ENCODE measurements around the gene GPC4. TPM values are rescaled to one million over a fixed set of nuclear protein-coding genes. Genes with fewer than 3 reads are reported as not detected.

The GPC4 gene
- total and polyA plus RNA-seq, 2 donors (not counting 1 experiment from before 2014, with no cell fraction given): 2.8 to 3.4 TPM

- no peaks in the 10 kb centered on the region for H3K79me2 ChIP-seq (ENCODE audit: control insufficient read depth, insufficient read depth, low read length)
- H3K4me1 ChIP-seq (ENCODE audit: control insufficient read depth, extremely low read depth, insufficient read depth, low read length): no peaks in the 10 kb centered on the region
- no peak overlapping the region for H3K4me2 ChIP-seq (ENCODE audit: extremely low read depth, insufficient read depth, low read length)
- no peak overlapping the region for H2AFZ ChIP-seq (ENCODE audit: low read length)
- H3K4me3 ChIP-seq (replicated peaks in 1 of 4; ENCODE audit: control extremely low read depth in 1 of 4, insufficient read depth in 1 of 4, low read depth in 3 of 4, low read length in 4 of 4): no peak overlapping the region
- no peaks in the 10 kb centered on the region for H3K9me3 ChIP-seq (ENCODE audit: control insufficient read depth, insufficient read depth, low read depth, low read length)
- H3K36me3 ChIP-seq (ENCODE audit: control insufficient read depth, insufficient read depth, low read length): no peaks in the 10 kb centered on the region
- no peak overlapping the region for H3K27ac ChIP-seq (ENCODE audit: insufficient read depth, low read length)
- no peak overlapping the region for H3K9ac ChIP-seq (ENCODE audit: insufficient read depth, low read length)
- TF ChIP-seq CTCF (conservative IDR thresholded peaks at IDR 0.05 in 1 of 2, IDR thresholded peaks at IDR 0.05 in 1 of 2; ENCODE audit: low read depth in 1 of 2, low read length in 2 of 2) (no peak), EZH2 (IDR thresholded peaks at IDR 0.05; ENCODE audit: low read length, missing control alignments) (no peak)
- DNase-seq (ENCODE audit: low read depth in 2 of 2): peak in 1 of 2 donors; percentile 18
- H4K20me1 ChIP-seq (ENCODE audit: control insufficient read depth, extremely low read depth, insufficient read depth, low read length): no peaks in the 10 kb centered on the region
- no peaks in the 10 kb centered on the region for H3K27me3 ChIP-seq (ENCODE audit: control insufficient read depth, insufficient read depth, low read length)
Observed at GRCh38 chrX:133307637-133308498, 107.4 kb downstream of the GPC4 start.

GRCh38 chrX:133307094-133307493 lies 108.2 kb downstream of the GPC4 start:
- H4K20me1 ChIP-seq (ENCODE audit: control insufficient read depth, extremely low read depth, insufficient read depth, low read length): no peaks in the 10 kb centered on the region
- no peak overlapping the region for H3K4me2 ChIP-seq (ENCODE audit: extremely low read depth, insufficient read depth, low read length)
- no peaks in the 10 kb centered on the region for H3K79me2 ChIP-seq (ENCODE audit: control insufficient read depth, insufficient read depth, low read length)
- no peaks in the 10 kb centered on the region for H3K27me3 ChIP-seq (ENCODE audit: control insufficient read depth, insufficient read depth, low read length)
- H3K4me1 ChIP-seq (ENCODE audit: control insufficient read depth, extremely low read depth, insufficient read depth, low read length): no peaks in the 10 kb centered on the region
- TF ChIP-seq EZH2 (IDR thresholded peaks at IDR 0.05; ENCODE audit: low read length, missing control alignments) (no peak), CTCF (conservative IDR thresholded peaks at IDR 0.05 in 1 of 2, IDR thresholded peaks at IDR 0.05 in 1 of 2; ENCODE audit: low read depth in 1 of 2, low read length in 2 of 2) (no peak)
- DNase-seq (ENCODE audit: low read depth in 2 of 2): no peak
- no peak overlapping the region for H3K27ac ChIP-seq (ENCODE audit: insufficient read depth, low read length)
- H3K9me3 ChIP-seq (ENCODE audit: control insufficient read depth, insufficient read depth, low read depth, low read length): no peaks in the 10 kb centered on the region
- no peak overlapping the region for H2AFZ ChIP-seq (ENCODE audit: low read length)
- H3K9ac ChIP-seq (ENCODE audit: insufficient read depth, low read length): no peak overlapping the region
- H3K36me3 ChIP-seq (ENCODE audit: control insufficient read depth, insufficient read depth, low read length): no peaks in the 10 kb centered on the region
- H3K4me3 ChIP-seq (replicated peaks in 1 of 4; ENCODE audit: control extremely low read depth in 1 of 4, insufficient read depth in 1 of 4, low read depth in 3 of 4, low read length in 4 of 4): no peak overlapping the region

- no peak for TF ChIP-seq CTCF (conservative IDR thresholded peaks at IDR 0.05 in 1 of 2, IDR thresholded peaks at IDR 0.05 in 1 of 2; ENCODE audit: low read depth in 1 of 2, low read length in 2 of 2)
- peak in 1 of 2 donors; percentile 38 for DNase-seq (ENCODE audit: low read depth in 2 of 2)
- Histone ChIP-seq H3K36me3 (ENCODE audit: control insufficient read depth, insufficient read depth, low read length) (no peaks in the 10 kb centered on the region), H3K27me3 (ENCODE audit: control insufficient read depth, insufficient read depth, low read length) (no peaks in the 10 kb centered on the region), H3K27ac (ENCODE audit: insufficient read depth, low read length) (no peak overlapping the region), H3K4me2 (ENCODE audit: extremely low read depth, insufficient read depth, low read length) (no peak overlapping the region), H2AFZ (ENCODE audit: low read length) (no peak overlapping the region), H3K9ac (ENCODE audit: insufficient read depth, low read length) (no peak overlapping the region), H3K4me1 (ENCODE audit: control insufficient read depth, extremely low read depth, insufficient read depth, low read length) (no peaks in the 10 kb centered on the region), H4K20me1 (ENCODE audit: control insufficient read depth, extremely low read depth, insufficient read depth, low read length) (no peaks in the 10 kb centered on the region), H3K79me2 (ENCODE audit: control insufficient read depth, insufficient read depth, low read length) (no peaks in the 10 kb centered on the region), H3K9me3 (ENCODE audit: control insufficient read depth, insufficient read depth, low read depth, low read length) (no peaks in the 10 kb centered on the region), H3K4me3 (replicated peaks in 1 of 4; ENCODE audit: control extremely low read depth in 1 of 4, insufficient read depth in 1 of 4, low read depth in 3 of 4, low read length in 4 of 4) (no peak overlapping the region)
Observed at GRCh38 chrX:133306316-133306715, 109.0 kb downstream of the GPC4 start.

Measured in fibroblast of lung (primary cell).